ENCODE data around the gene PRKCA. TPM values are rescaled to one million over a fixed set of nuclear protein-coding genes. Genes with fewer than 3 reads are reported as not detected.

PRKCA gene
- total and polyA plus RNA-seq, 2 donors from 2014 or later = 8.0 to 50.8 TPM

DNA sequence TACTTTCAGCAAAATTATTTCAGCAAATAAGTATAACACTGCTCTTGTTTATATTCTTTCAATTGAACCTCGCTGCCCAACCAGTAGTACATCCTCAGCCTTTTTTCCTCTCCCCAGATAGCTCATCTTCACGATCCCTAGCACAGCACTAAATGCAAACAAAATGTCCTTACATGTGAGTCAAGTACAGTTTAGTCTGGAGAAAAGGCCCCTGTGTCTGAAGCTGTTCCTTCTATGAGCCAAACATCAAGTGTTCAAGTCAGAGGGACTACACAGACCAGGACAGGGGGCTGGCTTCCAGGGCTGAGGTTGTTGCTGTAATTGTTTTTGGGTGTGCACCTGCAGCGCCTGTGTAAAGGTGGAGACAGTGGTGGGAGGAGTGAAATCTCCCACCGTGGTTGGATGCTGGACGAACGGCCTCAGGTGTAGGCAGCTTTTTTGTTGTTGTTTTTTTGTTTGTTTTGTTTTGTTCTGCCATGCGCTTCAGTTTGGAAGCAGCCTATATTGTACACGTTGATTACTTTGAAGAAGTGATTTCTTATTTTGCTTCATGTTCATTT lies 147.1 kb downstream of the PRKCA start:
- TF ChIP-seq, protein P1, sequence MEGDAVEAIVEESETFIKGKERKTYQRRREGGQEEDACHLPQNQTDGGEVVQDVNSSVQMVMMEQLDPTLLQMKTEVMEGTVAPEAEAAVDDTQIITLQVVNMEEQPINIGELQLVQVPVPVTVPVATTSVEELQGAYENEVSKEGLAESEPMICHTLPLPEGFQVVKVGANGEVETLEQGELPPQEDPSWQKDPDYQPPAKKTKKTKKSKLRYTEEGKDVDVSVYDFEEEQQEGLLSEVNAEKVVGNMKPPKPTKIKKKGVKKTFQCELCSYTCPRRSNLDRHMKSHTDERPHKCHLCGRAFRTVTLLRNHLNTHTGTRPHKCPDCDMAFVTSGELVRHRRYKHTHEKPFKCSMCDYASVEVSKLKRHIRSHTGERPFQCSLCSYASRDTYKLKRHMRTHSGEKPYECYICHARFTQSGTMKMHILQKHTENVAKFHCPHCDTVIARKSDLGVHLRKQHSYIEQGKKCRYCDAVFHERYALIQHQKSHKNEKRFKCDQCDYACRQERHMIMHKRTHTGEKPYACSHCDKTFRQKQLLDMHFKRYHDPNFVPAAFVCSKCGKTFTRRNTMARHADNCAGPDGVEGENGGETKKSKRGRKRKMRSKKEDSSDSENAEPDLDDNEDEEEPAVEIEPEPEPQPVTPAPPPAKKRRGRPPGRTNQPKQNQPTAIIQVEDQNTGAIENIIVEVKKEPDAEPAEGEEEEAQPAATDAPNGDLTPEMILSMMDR (IDR thresholded peaks at IDR 0.05; ENCODE audit: borderline replicate concordance, extremely low read depth, insufficient read depth) = no peak
- intact Hi-C loops (cut with DNase I) = no loop called here
- no peak overlapping the region for H3K27ac ChIP-seq (ENCODE audit: low read depth in 2 of 2, low read length in 2 of 2)
- DNase-seq (no peak), FAIRE-seq (no peak)
- H3K4me1 ChIP-seq (ENCODE audit: control insufficient read depth in 2 of 3, insufficient read depth in 2 of 3, low read depth in 1 of 3, low read length in 3 of 3) = peaks cover 0 to 2% (median 0%) of the 10 kb centered on the region in 3 donors
- H3K9ac ChIP-seq (ENCODE audit: low read length in 3 of 3) = no peak overlapping the region
- H3K27me3 ChIP-seq (ENCODE audit: control insufficient read depth, insufficient read depth, low read length) = no peaks in the 10 kb centered on the region
- no peak overlapping the region for H3K4me3 ChIP-seq (ENCODE audit: low read length in 3 of 3)
- H3K36me3 ChIP-seq (ENCODE audit: control insufficient read depth in 2 of 3, insufficient read depth in 3 of 3, low read length in 3 of 3) = no peaks in the 10 kb centered on the region
- no peaks in the 10 kb centered on the region for H3K9me3 ChIP-seq (ENCODE audit: control insufficient read depth in 2 of 3, insufficient read depth in 1 of 3, low read length in 3 of 3)

DNA sequence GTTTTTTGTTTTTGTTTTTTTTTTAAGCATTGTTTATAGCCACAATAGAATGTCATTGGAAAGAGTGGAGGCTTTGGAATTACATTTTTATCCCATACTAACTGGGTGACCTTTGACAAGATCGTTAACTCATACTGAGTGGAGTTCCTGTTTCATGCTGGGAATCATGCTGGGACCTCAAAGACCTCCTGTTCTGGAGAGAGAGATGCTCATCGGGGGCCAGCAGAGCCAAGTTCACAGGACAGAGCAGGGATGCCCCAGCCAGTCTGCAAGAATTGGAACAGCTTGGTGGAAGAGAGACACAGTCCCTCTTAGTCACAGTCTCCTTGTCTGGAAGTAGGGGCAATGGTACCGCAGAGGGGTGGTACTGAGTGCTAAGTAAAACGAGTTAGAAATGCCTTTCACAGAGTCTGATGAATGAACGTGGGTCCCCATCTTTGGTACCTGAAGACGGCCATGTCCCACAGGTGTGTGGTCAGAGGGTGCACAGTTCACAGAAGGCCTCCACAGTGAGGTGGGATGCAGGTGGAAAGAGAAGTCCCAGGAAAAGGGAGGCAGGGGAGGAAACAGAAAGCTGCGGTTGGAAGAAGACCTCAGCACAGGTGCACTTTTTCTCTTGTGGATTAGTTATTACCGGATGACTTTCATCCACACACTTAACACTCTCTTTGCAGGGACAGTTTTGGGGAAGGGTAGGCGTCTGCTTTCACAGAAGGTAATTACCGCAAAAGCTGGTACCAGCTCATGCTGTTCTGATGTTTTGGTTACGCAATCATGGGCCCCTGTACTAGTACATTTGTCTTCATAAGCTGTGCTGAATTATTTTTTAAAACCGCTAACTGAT lies 147.8 kb downstream of the PRKCA start:
- H3K36me3 ChIP-seq (ENCODE audit: control insufficient read depth in 2 of 3, insufficient read depth in 3 of 3, low read length in 3 of 3) = no peaks in the 10 kb centered on the region
- intact Hi-C loops (cut with DNase I) = no loop called here
- no peak for FAIRE-seq

DNA sequence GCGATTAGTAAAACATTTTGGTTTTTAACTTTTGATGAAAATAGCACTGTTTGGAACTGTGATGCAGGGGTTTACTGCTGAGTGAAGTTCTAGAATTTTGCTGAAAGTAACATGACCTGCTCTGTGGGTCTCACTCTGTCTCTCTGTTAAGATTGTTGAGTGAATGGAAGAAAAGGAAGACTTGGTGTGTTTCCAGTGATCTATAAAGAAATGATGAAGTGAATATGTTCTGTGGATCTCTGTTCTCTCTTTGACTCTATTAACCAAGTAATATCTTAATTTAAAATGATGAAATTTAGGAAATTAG lies 148.4 kb downstream of the PRKCA start:
- FAIRE-seq = no peak
- Histone ChIP-seq H3K36me3 (ENCODE audit: control insufficient read depth in 2 of 3, insufficient read depth in 3 of 3, low read length in 3 of 3) (no peaks in the 10 kb centered on the region), H3K9ac (ENCODE audit: low read length in 3 of 3) (no peak overlapping the region), H3K9me3 (ENCODE audit: control insufficient read depth in 2 of 3, insufficient read depth in 1 of 3, low read length in 3 of 3) (no peaks in the 10 kb centered on the region), H3K27ac (ENCODE audit: low read depth in 2 of 2, low read length in 2 of 2) (no peak overlapping the region), H3K4me1 (ENCODE audit: control insufficient read depth in 2 of 3, insufficient read depth in 2 of 3, low read depth in 1 of 3, low read length in 3 of 3) (peaks cover 0 to 2% (median 0%) of the 10 kb centered on the region in 3 donors), H3K4me3 (ENCODE audit: low read length in 3 of 3) (no peak overlapping the region), H3K27me3 (ENCODE audit: control insufficient read depth, insufficient read depth, low read length) (no peaks in the 10 kb centered on the region)
- intact Hi-C loops (cut with DNase I) = no loop called here
- TF ChIP-seq, protein P1 (IDR thresholded peaks at IDR 0.05; ENCODE audit: borderline replicate concordance, extremely low read depth, insufficient read depth) = no peak
- no peak for DNase-seq

More for the DNA sequence above, 147.8 kb downstream of the PRKCA start:
- Histone ChIP-seq H3K9me3 (ENCODE audit: control insufficient read depth in 2 of 3, insufficient read depth in 1 of 3, low read length in 3 of 3) (no peaks in the 10 kb centered on the region), H3K4me1 (ENCODE audit: control insufficient read depth in 2 of 3, insufficient read depth in 2 of 3, low read depth in 1 of 3, low read length in 3 of 3) (peaks cover 0 to 2% (median 0%) of the 10 kb centered on the region in 3 donors), H3K9ac (ENCODE audit: low read length in 3 of 3) (no peak overlapping the region), H3K27ac (ENCODE audit: low read depth in 2 of 2, low read length in 2 of 2) (no peak overlapping the region), H3K27me3 (ENCODE audit: control insufficient read depth, insufficient read depth, low read length) (no peaks in the 10 kb centered on the region), H3K4me3 (ENCODE audit: low read length in 3 of 3) (no peak overlapping the region)
- no peak for DNase-seq
- TF ChIP-seq, protein P1 (IDR thresholded peaks at IDR 0.05; ENCODE audit: borderline replicate concordance, extremely low read depth, insufficient read depth) = no peak
